ENCODE results near the gene TMEM8B.

Gene TMEM8B

GRCh38 chr9:35862328-35862727 is 33.3 kb downstream of the TMEM8B start:
- Histone ChIP-seq H3K27me3 (no peaks in the 10 kb centered on the region; the same call in 1 of the 2 replicates), H3K9me3 (no peaks in the 10 kb centered on the region), H3K4me3 (ENCODE audit: low read depth, low read length) (no peak overlapping the region), H3K36me3 (no peaks in the 10 kb centered on the region), H3K4me1 (peaks cover 2% of the 10 kb centered on the region; the same call in 1 of the 2 replicates)
- no peak for DNase-seq
- TF ChIP-seq CTCF (IDR thresholded peaks at IDR 0.05; ENCODE audit: low read depth, low read length) = no peak

GRCh38 chr9:35863583-35863982 is 34.6 kb downstream of the TMEM8B start:
- DNase-seq = no peak
- H3K27me3 ChIP-seq = no peaks in the 10 kb centered on the region; the same call in 1 of the 2 replicates
- H3K4me3 ChIP-seq (ENCODE audit: low read depth, low read length) = no peak overlapping the region
- peaks cover 2% of the 10 kb centered on the region; the same call in 1 of the 2 replicates for H3K4me1 ChIP-seq
- no peak for TF ChIP-seq CTCF (IDR thresholded peaks at IDR 0.05; ENCODE audit: low read depth, low read length)
- no peaks in the 10 kb centered on the region for H3K36me3 ChIP-seq
- no peaks in the 10 kb centered on the region for H3K9me3 ChIP-seq

GRCh38 chr9:35864695-35865255 is 35.7 kb downstream of the TMEM8B start:
- H3K4me3 ChIP-seq (ENCODE audit: low read depth, low read length) = no peak overlapping the region
- no peaks in the 10 kb centered on the region; the same call in 1 of the 2 replicates for H3K27me3 ChIP-seq
- peaks cover 2% of the 10 kb centered on the region; the same call in 1 of the 2 replicates for H3K4me1 ChIP-seq
- no peaks in the 10 kb centered on the region for H3K36me3 ChIP-seq
- no peaks in the 10 kb centered on the region for H3K9me3 ChIP-seq
- no peak for DNase-seq
- no peak for TF ChIP-seq CTCF (IDR thresholded peaks at IDR 0.05; ENCODE audit: low read depth, low read length)

- no peak for DNase-seq
- Histone ChIP-seq H3K27me3 (no peaks in the 10 kb centered on the region), H3K4me3 (ENCODE audit: low read depth, low read length) (no peak overlapping the region), H3K4me1 (peaks cover 2% of the 10 kb centered on the region; the same call in 1 of the 2 replicates), H3K9me3 (no peaks in the 10 kb centered on the region), H3K36me3 (no peaks in the 10 kb centered on the region)
- no peak for TF ChIP-seq CTCF (IDR thresholded peaks at IDR 0.05; ENCODE audit: low read depth, low read length)
Observed at GRCh38 chr9:35867538-35867937, 38.5 kb downstream of the TMEM8B start.

- no peak overlapping the region for H3K4me3 ChIP-seq (ENCODE audit: low read depth, low read length)
- no peaks in the 10 kb centered on the region for H3K27me3 ChIP-seq
- peaks cover 2% of the 10 kb centered on the region; the same call in 1 of the 2 replicates for H3K4me1 ChIP-seq
- no peaks in the 10 kb centered on the region for H3K36me3 ChIP-seq
- H3K9me3 ChIP-seq = no peaks in the 10 kb centered on the region
- no peak for TF ChIP-seq CTCF (IDR thresholded peaks at IDR 0.05; ENCODE audit: low read depth, low read length)
- DNase-seq = no peak
Observed at GRCh38 chr9:35868933-35869332, 39.9 kb downstream of the TMEM8B start.

- no peak overlapping the region for H3K4me3 ChIP-seq (ENCODE audit: low read depth, low read length)
- no peaks in the 10 kb centered on the region for H3K36me3 ChIP-seq
- no peak for DNase-seq
- H3K4me1 ChIP-seq = no peaks in the 10 kb centered on the region
- no peak for TF ChIP-seq CTCF (IDR thresholded peaks at IDR 0.05; ENCODE audit: low read depth, low read length)
- no peaks in the 10 kb centered on the region for H3K9me3 ChIP-seq
- no peaks in the 10 kb centered on the region for H3K27me3 ChIP-seq
Observed at GRCh38 chr9:35869621-35870216, 40.7 kb downstream of the TMEM8B start.

Measured in BE2C (cell line).